SK-N-SH (cell line): ENCODE results near the gene PPP1R14C.

ENCODE experiments used
- ELF1 ChIP-seq: IDR thresholded peaks from 2 replicates; pipeline ENCODE4 v1.4.0; 2012
- GABPA ChIP-seq: IDR thresholded peaks from 2 replicates; pipeline ENCODE4 v1.4.0; 2012; ENCODE audit warnings: low read depth, mild to moderate bottlenecking
- POLR2AphosphoS5 ChIP-seq: IDR thresholded peaks from 2 replicates; pipeline ENCODE4 v1.6.1; 2012; ENCODE audit warnings: low read depth, low read length
- RAD21 ChIP-seq: IDR thresholded peaks from 2 replicates; pipeline ENCODE4 v1.6.1; 2012; ENCODE audit warnings: mild to moderate bottlenecking, low read length
- RXRA ChIP-seq: IDR thresholded peaks from 2 replicates; pipeline ENCODE4 v1.4.0; 2012; ENCODE audit warnings: low read depth, mild to moderate bottlenecking, borderline replicate concordance
- TAF1 ChIP-seq: IDR thresholded peaks from 2 replicates; pipeline ENCODE4 v1.6.1; 2012; ENCODE audit warnings: low read depth, mild to moderate bottlenecking, low read length, moderate library complexity, borderline replicate concordance
- TF ChIP-seq, protein P1 (sequence below): IDR thresholded peaks from 2 replicates; pipeline ENCODE4; 2012
- TF ChIP-seq, protein P2 (sequence below): fragments of 200-600 bp; sonication (generic); IDR thresholded peaks from 2 replicates; pipeline ENCODE4 v1.6.1; 2017; ENCODE audit warnings: antibody characterized with exemption, mild to moderate bottlenecking, moderate library complexity

DNA sequence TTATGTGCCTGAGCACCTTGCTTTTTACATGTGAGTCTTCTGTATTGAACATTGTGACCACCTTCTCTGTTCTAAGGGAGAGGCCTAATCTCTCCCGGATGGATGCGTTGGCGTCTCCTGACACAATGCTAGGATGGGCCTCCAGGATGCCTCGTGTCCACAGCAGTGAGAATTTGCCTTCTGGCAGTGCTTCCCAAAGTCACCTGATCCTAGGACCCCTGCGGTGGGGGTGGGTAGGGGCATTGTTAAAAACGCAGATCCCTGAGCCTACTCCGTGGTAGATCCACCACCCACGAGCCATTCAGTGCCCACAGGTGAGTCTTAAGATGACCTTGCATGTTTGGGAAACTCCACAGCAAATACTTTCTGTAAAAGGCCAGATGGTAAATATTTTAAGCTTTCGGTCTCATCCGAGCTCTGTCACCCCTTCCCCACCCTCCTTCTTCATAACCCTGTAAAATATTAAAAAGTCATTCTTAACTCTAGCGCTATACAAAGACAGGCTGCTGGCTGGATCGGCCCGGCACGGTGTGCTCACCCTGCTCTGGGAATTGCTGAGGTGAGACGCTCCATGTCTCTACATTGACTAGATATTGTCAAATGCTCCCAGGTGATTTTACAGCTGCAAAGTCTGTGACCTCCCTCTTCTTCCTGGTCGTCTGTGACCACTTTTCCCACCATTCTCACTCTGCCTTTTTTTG lies 119.3 kb downstream of the PPP1R14C start:
- TF ChIP-seq POLR2AphosphoS5: no peak
- TF ChIP-seq TAF1: no peak
- TF ChIP-seq, protein P1, sequence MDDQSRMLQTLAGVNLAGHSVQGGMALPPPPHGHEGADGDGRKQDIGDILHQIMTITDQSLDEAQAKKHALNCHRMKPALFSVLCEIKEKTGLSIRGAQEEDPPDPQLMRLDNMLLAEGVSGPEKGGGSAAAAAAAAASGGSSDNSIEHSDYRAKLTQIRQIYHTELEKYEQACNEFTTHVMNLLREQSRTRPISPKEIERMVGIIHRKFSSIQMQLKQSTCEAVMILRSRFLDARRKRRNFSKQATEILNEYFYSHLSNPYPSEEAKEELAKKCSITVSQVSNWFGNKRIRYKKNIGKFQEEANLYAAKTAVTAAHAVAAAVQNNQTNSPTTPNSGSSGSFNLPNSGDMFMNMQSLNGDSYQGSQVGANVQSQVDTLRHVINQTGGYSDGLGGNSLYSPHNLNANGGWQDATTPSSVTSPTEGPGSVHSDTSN: no peak
- TF ChIP-seq, protein P2, sequence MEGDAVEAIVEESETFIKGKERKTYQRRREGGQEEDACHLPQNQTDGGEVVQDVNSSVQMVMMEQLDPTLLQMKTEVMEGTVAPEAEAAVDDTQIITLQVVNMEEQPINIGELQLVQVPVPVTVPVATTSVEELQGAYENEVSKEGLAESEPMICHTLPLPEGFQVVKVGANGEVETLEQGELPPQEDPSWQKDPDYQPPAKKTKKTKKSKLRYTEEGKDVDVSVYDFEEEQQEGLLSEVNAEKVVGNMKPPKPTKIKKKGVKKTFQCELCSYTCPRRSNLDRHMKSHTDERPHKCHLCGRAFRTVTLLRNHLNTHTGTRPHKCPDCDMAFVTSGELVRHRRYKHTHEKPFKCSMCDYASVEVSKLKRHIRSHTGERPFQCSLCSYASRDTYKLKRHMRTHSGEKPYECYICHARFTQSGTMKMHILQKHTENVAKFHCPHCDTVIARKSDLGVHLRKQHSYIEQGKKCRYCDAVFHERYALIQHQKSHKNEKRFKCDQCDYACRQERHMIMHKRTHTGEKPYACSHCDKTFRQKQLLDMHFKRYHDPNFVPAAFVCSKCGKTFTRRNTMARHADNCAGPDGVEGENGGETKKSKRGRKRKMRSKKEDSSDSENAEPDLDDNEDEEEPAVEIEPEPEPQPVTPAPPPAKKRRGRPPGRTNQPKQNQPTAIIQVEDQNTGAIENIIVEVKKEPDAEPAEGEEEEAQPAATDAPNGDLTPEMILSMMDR: no peak
- no peak for TF ChIP-seq ELF1
- no peak for TF ChIP-seq RAD21
- no peak for TF ChIP-seq RXRA
- TF ChIP-seq GABPA: no peak
